NCI-H2196 treated with DMSO at 0.1 percent for 48 hours (cell line): ENCODE results near the gene IL36B.
"Not testable (repeated sequence)": the region's sequence is repeated elsewhere in the genome, so short reads cannot be mapped to it uniquely, and the experiment has no call there.

Experiments used
- DNase-seq: peaks from one replicate; lab custom pipeline; 2025; ENCODE audit not compliant: unreplicated experiment; lab: John Stamatoyannopoulos, UW

IL36B gene

GRCh38 chr2:113052396-113052917 lies at the start of gene IL36B:
TSS of gene IL36B (minus strand) at chr2:113052867.
- no peak for DNase-seq

- no peak for DNase-seq
Observed at GRCh38 chr2:113102133-113102532, 49.5 kb upstream of the IL36B start.

GRCh38 chr2:113098532-113098931 lies 45.9 kb upstream of the IL36B start:
- DNase-seq: no peak

- DNase-seq: no peak
Observed at GRCh38 chr2:113098041-113098440, 45.4 kb upstream of the IL36B start.

- DNase-seq: not testable (repeated sequence)
Observed at GRCh38 chr2:113096842-113097618, 44.4 kb upstream of the IL36B start.

- DNase-seq: not testable (repeated sequence)
Observed at GRCh38 chr2:113096306-113096705, 43.6 kb upstream of the IL36B start.

- DNase-seq: no peak
Observed at GRCh38 chr2:113093613-113093977, 40.9 kb upstream of the IL36B start.

GRCh38 chr2:113092864-113093612 lies 40.4 kb upstream of the IL36B start:
- no peak for DNase-seq

- DNase-seq: no peak
Observed at GRCh38 chr2:113091231-113091896, 38.7 kb upstream of the IL36B start.

GRCh38 chr2:113089916-113090315 lies 37.2 kb upstream of the IL36B start:
- DNase-seq: no peak

GRCh38 chr2:113088213-113088992 lies 35.7 kb upstream of the IL36B start:
- no peak for DNase-seq

- DNase-seq: no peak
Observed at GRCh38 chr2:113085542-113085941, 32.9 kb upstream of the IL36B start.

- no peak for DNase-seq
Observed at GRCh38 chr2:113084249-113085000, 31.8 kb upstream of the IL36B start.

GRCh38 chr2:113083296-113083695 lies 30.6 kb upstream of the IL36B start:
- DNase-seq: no peak

- DNase-seq: no peak
Observed at GRCh38 chr2:113081488-113082210, 29.0 kb upstream of the IL36B start.

- DNase-seq: no peak
Observed at GRCh38 chr2:113080134-113080533, 27.5 kb upstream of the IL36B start.

- DNase-seq: no peak
Observed at GRCh38 chr2:113079131-113079530, 26.5 kb upstream of the IL36B start.

GRCh38 chr2:113078350-113078839 lies 25.7 kb upstream of the IL36B start:
- peak; percentile 52 for DNase-seq

- DNase-seq: no peak
Observed at GRCh38 chr2:113077921-113078320, 25.3 kb upstream of the IL36B start.
